ENCODE measurements around the gene KCNK2.

Gene KCNK2

DNA sequence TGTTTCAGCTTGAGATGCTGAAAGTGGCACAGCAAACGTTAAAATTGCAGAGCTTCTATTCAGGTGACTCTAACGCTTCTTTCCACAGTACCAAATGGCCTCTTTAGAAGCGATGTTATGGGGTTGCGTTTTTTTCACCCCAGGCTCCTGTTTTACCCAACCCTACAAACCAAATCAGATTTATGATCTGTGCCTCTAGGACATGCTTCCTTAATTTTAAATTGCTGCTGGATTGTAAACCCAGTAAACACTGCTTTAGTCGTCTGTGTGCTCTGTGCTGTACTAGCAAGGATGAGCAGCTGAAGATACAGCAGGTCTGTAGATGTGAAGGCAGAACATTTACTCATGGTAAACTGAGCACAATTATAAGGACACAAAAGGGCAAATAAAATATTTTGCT lies 13.0 kb downstream of the KCNK2 start:
- DNase-seq (ENCODE audit: low read depth in 2 of 2): no peak

DNA sequence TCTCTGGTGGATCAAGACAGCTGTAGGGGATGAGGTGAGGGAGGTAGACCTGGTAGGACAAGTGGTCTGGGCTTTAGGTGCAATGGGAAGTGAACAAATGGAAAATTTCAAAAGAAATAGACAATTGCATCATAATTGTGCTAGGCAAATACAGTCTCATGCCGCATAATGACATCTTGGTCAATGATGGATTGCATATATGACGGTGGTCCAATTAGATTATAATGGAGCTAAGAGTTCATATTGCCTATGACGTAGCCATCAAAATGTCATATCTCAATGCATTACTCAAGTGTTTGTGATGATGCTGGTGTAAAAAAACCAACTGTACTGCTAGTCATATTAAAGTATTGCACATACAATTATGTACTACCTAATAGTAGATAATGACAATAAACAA lies 19.0 kb downstream of the KCNK2 start:
- no peak for DNase-seq (ENCODE audit: low read depth in 2 of 2)

DNA sequence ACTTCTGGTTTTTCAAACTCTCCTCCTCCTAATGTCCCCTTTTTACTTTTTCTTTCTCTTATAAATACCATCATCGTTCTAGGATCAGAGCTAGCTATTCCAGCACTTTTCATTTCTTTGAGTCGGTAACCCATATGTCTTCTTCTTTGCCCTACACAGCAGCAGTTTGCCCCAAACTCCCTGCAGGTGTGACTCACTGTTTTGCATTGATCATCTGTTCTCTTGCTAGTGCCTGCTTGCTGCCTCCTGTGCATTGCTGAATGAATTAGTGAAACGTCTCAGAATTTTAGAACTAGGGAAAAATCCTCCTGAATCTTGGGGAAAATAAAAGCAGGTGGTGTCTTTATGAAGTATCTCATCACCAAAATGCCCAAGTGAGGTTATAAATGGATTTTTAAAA lies 21.7 kb downstream of the KCNK2 start:
- no peak for DNase-seq (ENCODE audit: low read depth in 2 of 2)

DNA sequence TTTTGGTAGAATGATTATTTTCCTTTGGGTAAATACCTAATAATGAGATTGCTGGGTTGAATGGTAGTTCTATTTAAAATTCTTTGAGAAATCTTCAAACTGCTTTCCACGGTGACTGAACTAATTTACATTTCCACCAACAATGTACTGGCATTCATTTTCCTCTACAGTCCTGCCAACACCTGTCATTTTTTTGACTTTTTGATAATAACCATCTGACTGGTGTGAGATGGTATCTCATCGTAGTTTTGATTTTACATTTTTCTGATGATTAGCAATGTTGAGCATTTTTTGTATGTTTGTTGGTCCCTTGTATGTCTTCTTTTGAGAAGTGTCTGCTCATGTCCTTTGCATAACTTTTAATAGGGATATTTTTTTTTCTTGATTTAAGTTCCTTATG lies 23.5 kb downstream of the KCNK2 start:
- no peak for DNase-seq (ENCODE audit: low read depth in 2 of 2)

- DNase-seq (ENCODE audit: low read depth in 2 of 2): no peak
These were observed 26.6 kb downstream of the KCNK2 start for GRCh38 chr1:215109171-215109570.

- no peak for DNase-seq (ENCODE audit: low read depth in 2 of 2)
These were observed 29.4 kb downstream of the KCNK2 start for GRCh38 chr1:215111916-215112315.

DNA sequence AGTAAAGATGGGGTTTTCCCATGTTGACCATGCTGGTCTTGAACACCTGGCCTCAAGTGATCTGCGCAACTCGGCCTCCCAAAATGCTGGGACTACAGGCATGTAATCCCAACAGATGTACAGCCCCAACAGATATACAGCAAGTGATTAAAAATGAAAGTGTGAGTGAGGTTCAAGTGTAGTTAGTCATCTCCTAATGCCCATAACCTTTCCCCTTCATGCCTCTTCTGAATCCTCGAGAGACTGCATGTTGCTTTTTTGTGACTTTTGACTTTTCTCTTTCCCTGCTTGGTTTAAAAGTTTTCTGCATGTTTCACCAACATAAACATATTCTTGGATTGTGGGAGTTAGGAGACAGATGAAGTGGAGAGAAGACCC lies 31.2 kb downstream of the KCNK2 start:
- no peak for DNase-seq (ENCODE audit: low read depth in 2 of 2)

- DNase-seq (ENCODE audit: low read depth in 2 of 2): no peak
These were observed 31.8 kb downstream of the KCNK2 start for GRCh38 chr1:215114154-215114933.

DNA sequence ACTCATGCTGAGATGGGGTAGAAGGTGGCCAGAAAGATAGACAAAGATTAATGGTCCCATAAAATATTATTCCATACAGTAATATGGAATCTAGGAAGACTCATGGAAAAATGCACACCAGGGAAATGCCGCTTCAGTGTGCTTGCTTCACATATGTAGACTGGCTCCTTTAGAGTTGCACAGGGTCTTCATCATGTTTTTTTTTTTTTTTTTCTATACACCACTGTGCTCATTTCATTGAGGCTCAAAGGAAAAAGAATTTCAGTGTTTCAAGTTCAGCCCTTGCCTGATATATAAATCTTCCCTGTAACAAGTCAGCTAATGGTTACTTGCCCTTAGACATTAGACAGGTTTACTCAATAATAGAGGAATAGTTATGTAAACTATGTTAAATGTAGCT lies 33.2 kb downstream of the KCNK2 start:
- no peak for DNase-seq (ENCODE audit: low read depth in 2 of 2)

- no peak for DNase-seq (ENCODE audit: low read depth in 2 of 2)
These were observed 35.5 kb downstream of the KCNK2 start for GRCh38 chr1:215118081-215118480.

GRCh38 chr1:215119056-215119455 lies 36.5 kb downstream of the KCNK2 start:
- DNase-seq (ENCODE audit: low read depth in 2 of 2): no peak

DNA sequence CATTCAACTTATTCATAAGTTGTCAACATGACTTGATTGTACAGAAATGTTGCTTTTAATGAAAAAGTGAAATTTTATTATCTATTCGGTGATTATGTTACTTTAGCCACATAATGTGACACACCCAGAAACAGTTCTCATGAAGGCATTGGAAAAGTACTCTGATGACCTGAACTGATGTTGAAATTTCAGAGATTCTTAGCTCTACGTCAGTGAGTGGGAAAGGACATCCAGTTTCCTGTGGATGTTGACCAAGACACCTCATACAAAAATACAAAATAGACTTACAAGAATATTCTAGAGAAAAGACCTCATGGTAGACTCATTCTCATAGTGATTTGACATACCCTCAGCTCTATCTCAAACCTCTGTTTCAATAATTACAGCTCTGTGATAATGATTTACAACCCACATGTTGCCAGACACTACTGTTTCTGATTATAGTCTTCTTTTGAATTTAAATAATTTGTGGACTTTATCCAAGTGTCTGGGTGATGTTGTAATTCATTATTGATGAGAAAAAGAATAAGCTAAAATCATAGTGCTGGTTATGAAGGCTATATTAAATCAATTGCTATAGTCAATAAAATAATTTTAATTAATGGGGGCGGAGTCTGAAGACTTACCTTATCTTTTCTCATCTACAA lies 37.3 kb downstream of the KCNK2 start:
- DNase-seq (ENCODE audit: low read depth in 2 of 2): no peak

DNA sequence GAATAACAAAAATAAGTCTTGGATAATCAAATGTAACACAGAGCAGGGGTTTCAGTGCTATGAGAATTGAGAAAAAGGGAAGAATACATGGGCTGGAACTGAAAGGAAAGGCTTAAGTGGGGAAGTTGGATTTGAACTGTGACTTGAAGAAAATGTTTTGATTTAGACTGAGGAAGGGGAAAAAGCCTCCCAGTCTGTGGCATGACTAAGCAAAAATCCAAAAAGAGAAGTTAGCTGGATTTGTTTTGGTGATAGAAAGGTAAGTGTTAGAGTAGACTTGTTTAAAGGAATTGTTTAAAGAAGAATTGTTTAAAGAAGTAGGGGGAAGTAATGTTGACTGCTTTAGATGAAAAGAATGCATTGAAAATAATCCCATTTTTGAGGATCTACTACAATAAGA lies 46.0 kb downstream of the KCNK2 start:
- DNase-seq (ENCODE audit: low read depth in 2 of 2): no peak

- no peak for DNase-seq (ENCODE audit: low read depth in 2 of 2)
These were observed 48.8 kb downstream of the KCNK2 start for GRCh38 chr1:215131291-215131690.

GRCh38 chr1:215132156-215132555 lies 49.6 kb downstream of the KCNK2 start:
- DNase-seq (ENCODE audit: low read depth in 2 of 2): no peak

GRCh38 chr1:215133532-215133931 lies 51.0 kb downstream of the KCNK2 start:
- no peak for DNase-seq (ENCODE audit: low read depth in 2 of 2)

DNA sequence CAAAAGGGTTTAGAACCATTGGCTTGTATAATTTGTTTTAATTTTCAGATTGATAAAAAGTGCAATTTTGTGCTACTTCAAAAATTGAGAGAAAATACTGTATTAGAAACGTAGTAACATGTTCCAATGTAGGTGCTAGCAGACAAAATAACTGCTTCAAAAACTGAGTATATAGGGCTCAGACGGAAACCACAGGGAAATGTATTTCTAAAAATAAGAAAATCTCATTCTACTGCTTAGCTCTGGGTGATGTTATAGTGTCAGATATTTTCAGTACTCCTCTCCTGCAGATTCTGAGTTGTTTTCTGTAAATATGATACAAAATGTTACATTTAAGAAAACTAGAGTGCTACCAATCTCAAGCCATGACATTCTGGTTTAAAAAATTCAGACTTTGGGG lies 55.4 kb downstream of the KCNK2 start:
- no peak for DNase-seq (ENCODE audit: low read depth in 2 of 2)

- no peak for DNase-seq (ENCODE audit: low read depth in 2 of 2)
These were observed 57.6 kb downstream of the KCNK2 start for GRCh38 chr1:215140135-215140534.

DNA sequence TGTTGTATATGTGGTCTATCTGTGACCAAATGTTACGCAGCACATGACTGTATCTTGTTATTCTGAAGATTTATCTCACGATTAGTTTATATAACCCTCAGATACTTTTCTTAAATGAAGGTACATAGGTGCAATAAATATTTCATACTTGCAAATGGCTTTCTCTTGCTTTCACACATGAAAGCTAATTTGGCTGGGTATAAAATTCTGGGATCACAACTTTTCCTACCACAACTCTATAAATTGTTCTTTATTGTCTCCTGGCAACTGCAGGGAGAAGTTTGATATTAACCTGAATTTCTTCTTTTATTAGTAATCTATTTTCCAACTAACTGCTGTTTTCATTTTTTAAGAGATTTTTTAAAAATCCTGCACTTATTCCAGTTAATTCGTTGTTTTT lies 58.9 kb downstream of the KCNK2 start:
- DNase-seq (ENCODE audit: low read depth in 2 of 2): no peak

GRCh38 chr1:215143497-215143896 lies 61.0 kb downstream of the KCNK2 start:
- no peak for DNase-seq (ENCODE audit: low read depth in 2 of 2)

DNA sequence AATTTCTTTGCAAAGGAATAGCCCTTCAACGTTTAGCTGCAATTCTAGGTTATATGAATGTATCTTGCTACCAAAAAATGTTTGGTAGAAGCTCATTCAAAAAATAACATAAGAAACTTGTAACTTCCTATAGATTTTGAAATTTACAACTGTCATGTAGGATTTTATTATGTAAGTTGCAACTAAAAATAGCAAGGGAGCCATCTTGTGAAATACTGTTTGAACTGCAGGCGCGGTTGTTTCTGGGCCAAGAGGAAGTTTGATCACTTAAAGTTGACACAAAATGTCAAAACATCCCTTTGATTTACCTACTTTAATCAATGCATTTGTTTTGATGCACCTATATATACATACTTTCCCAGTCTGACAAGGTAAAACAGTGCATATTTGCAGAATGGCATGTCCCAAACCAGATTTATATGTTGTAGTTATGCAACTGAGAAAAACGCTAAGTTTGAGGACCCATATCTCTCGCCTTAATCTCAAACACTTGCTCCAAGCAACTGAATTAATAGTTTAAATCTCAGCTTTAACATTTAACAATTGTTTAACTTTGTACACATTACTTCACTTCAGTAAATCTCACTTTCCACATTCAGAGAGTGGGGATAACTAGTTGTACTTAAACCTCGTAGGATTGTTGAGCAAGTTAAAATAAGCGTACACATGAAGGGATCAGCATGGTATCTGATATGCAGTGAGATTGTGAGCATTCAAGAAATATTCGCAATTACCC lies 63.9 kb downstream of the KCNK2 start:
- no peak for DNase-seq (ENCODE audit: low read depth in 2 of 2)

- no peak for DNase-seq (ENCODE audit: low read depth in 2 of 2)
These were observed 64.5 kb downstream of the KCNK2 start for GRCh38 chr1:215147024-215147423.

Measured in stimulated activated CD4-positive, alpha-beta T cell treated with anti-CD3 and anti-CD28 coated beads, Interleukin-1b, Interleukin-23, amount 100 ng/mL, for 4 hours (primary cell).